ENCODE results near the gene EDC3. TPM values are rescaled to one million over a fixed set of nuclear protein-coding genes. Genes with fewer than 3 reads are reported as not detected.

EDC3 gene
- total RNA-seq, 2 donors from 2014 or later, result 44.5 to 48.3 TPM

DNA sequence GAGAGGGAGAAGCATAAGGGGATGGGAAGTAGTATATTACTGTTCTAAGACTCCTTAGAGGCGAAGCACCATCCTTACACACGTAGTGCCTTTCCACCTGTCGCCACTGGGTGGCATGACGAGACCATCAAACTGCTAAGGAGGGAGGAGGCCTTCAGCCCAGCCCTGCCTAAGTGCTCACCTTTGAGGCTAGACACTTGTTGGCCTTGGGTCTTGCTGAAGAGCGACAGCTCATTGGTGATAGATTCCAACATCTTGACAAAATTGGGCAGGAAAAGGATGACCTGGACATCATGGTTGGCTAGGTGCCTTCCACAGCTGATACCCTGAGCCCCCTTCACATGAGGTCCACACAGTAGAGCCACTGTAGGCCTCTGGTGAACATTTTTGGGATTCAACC, 60.6 kb downstream of the EDC3 start:
- Histone ChIP-seq H3K27me3 (ENCODE audit: control insufficient read depth, insufficient read depth, low read length, poor library complexity, severe bottlenecking) (no peaks in the 10 kb centered on the region), H3K9ac (ENCODE audit: extremely low read depth, low read length, poor library complexity, severe bottlenecking) (no peak overlapping the region), H3K4me3 (ENCODE audit: low read length) (no peak overlapping the region), H3K4me1 (ENCODE audit: control insufficient read depth, insufficient read depth, low read length) (no peaks in the 10 kb centered on the region), H3K27ac (ENCODE audit: low read depth, low read length) (no peak overlapping the region), H3K36me3 (ENCODE audit: control insufficient read depth, insufficient read depth, low read length) (peaks cover 93% of the 10 kb centered on the region), H3K9me3 (ENCODE audit: control insufficient read depth, low read length) (no peaks in the 10 kb centered on the region)
- no peak overlapping the region for H3K4me3 Mint-ChIP-seq
- H3K27ac Mint-ChIP-seq, result no peak overlapping the region
- DNase-seq, result peak; percentile 90
- no peaks in the 10 kb centered on the region for H3K9me3 Mint-ChIP-seq
- TF ChIP-seq CTCF (conservative IDR thresholded peaks at IDR 0.05), result peak; percentile 96
- no peaks in the 10 kb centered on the region for H3K4me1 Mint-ChIP-seq
- no peaks in the 10 kb centered on the region for H3K27me3 Mint-ChIP-seq (ENCODE audit: insufficient read depth)
- peaks cover 28% of the 10 kb centered on the region for H3K36me3 Mint-ChIP-seq (ENCODE audit: low read depth)
- WGBS, 2 experiments (ENCODE audit: insufficient coverage in 1 of 2, insufficient read length in 1 of 2), result 25 to 27% methylated on average over 4 to 5 of the region's 5 CpGs

DNA sequence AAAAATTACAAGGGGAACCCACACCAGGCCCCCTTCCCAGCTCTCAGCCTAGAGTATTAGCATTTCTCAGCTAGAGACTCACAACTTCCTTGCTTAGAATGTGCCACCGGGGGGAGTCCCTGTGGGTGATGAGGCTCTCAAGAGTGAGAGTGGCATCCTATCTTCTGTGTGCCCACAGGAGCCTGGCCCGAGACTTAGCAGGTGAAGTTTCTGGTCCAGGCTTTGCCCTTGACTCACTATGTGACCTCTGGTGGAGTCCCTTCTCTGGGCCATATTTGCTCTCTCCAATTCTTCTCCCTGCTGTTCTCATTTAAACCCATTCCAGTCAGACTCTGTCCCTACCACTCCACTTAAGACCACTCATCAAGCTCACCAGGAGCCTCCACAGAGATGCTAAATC, 62.0 kb downstream of the EDC3 start:
- H3K36me3 ChIP-seq (ENCODE audit: control insufficient read depth, insufficient read depth, low read length), result peaks cover 86% of the 10 kb centered on the region
- Mint-ChIP-seq H3K4me1 (no peaks in the 10 kb centered on the region), H3K36me3 (ENCODE audit: low read depth) (peaks cover 32% of the 10 kb centered on the region), H3K27me3 (ENCODE audit: insufficient read depth) (no peaks in the 10 kb centered on the region), H3K27ac (no peak overlapping the region), H3K9me3 (no peaks in the 10 kb centered on the region), H3K4me3 (no peak overlapping the region)
- H3K9me3 ChIP-seq (ENCODE audit: control insufficient read depth, low read length), result no peaks in the 10 kb centered on the region
- no peak for TF ChIP-seq CTCF (conservative IDR thresholded peaks at IDR 0.05)
- H3K9ac ChIP-seq (ENCODE audit: extremely low read depth, low read length, poor library complexity, severe bottlenecking), result no peak overlapping the region
- H3K27ac ChIP-seq (ENCODE audit: low read depth, low read length), result no peak overlapping the region
- H3K4me1 ChIP-seq (ENCODE audit: control insufficient read depth, insufficient read depth, low read length), result no peaks in the 10 kb centered on the region
- DNase-seq, result peak; percentile 41
- 82 to 92% methylated on average over 1 to 2 of the region's 2 CpGs for WGBS, 2 experiments (ENCODE audit: insufficient coverage in 1 of 2, insufficient read length in 1 of 2)
- no peaks in the 10 kb centered on the region for H3K27me3 ChIP-seq (ENCODE audit: control insufficient read depth, insufficient read depth, low read length, poor library complexity, severe bottlenecking)
- H3K4me3 ChIP-seq (ENCODE audit: low read length), result no peak overlapping the region

- TF ChIP-seq CTCF (conservative IDR thresholded peaks at IDR 0.05), result no peak
- no peaks in the 10 kb centered on the region for H3K9me3 Mint-ChIP-seq
- Histone ChIP-seq H3K4me3 (ENCODE audit: low read length) (no peak overlapping the region), H3K4me1 (ENCODE audit: control insufficient read depth, insufficient read depth, low read length) (no peaks in the 10 kb centered on the region), H3K9me3 (ENCODE audit: control insufficient read depth, low read length) (no peaks in the 10 kb centered on the region), H3K27me3 (ENCODE audit: control insufficient read depth, insufficient read depth, low read length, poor library complexity, severe bottlenecking) (no peaks in the 10 kb centered on the region), H3K27ac (ENCODE audit: low read depth, low read length) (no peak overlapping the region), H3K36me3 (ENCODE audit: control insufficient read depth, insufficient read depth, low read length) (peaks cover 91% of the 10 kb centered on the region), H3K9ac (ENCODE audit: extremely low read depth, low read length, poor library complexity, severe bottlenecking) (no peak overlapping the region)
- DNase-seq, result no peak
- H3K4me3 Mint-ChIP-seq, result no peak overlapping the region
- peaks cover 37% of the 10 kb centered on the region for H3K36me3 Mint-ChIP-seq (ENCODE audit: low read depth)
- no peaks in the 10 kb centered on the region for H3K27me3 Mint-ChIP-seq (ENCODE audit: insufficient read depth)
- no peak overlapping the region for H3K27ac Mint-ChIP-seq
- H3K4me1 Mint-ChIP-seq, result no peaks in the 10 kb centered on the region
- WGBS, 2 experiments (ENCODE audit: insufficient coverage in 1 of 2, insufficient read length in 1 of 2), result 94 to 96% methylated on average over 9 of the region's 9 CpGs
Observed at GRCh38 chr15:74632601-74633000, 63.2 kb downstream of the EDC3 start.
